A172 (cell line): ENCODE results near the gene B4GALT3. TPM values are rescaled to one million over a fixed set of nuclear protein-coding genes. Genes with fewer than 3 reads are reported as not detected.
"Not testable (repeated sequence)": the region's sequence is repeated elsewhere in the genome, so short reads cannot be mapped to it uniquely, and the experiment has no call there.

ENCODE experiments used
- DNase-seq: peaks from one replicate; pipeline ENCODE4 v3.0.0-alpha.2; 2015; ENCODE audit warnings: low spot score
- total RNA-seq: library from RNA; depleted of rRNA; stranded (reverse); fragments of >200 nt; shearing (Covaris generic); gene quantifications from 2 replicates; pipeline ENCODE4 v1.2.3, GENCODE V29; 2014; rRNA removed

B4GALT3 gene
- 59.5 and 61.1 TPM in 2 replicates for total RNA-seq

DNA sequence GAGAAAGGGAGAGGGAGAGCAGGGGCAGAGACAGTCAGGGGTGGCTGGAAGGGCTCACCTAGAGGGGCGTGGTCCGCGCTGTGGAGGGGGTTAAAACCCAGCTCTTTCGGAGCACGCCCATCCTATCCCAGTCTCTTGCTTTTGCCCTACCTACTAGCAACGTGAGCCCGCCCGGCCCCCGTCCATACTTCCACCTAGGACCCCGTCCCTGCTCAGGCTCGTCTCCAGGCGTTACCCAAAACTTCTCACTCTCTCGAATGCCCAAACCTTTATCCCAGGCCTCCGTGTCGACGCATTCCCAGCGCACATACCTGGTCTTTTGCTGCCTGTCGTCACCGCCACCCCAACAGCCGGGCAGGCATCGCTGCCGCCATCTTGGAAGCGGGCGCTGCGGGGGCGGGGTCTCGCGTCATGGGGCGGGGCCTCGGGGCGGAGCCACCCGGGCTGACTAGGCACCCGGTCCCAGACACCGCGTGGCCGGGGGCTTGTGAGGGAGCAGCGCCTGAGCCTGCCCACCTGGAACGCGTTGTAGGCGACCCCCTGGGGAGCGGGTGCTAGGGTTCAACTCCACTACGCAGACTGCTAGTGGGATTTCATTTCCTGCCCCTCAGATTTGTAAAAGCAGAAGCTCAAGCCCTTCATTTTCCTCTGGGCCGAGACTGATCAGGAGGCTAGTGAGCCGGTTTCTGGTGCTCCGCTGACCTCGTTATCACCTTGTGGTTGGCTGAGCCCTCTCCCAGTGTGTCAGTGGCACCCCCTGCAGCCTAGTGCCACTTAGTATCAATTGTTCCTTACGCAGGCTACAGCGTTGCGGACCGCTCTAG, at the start of gene B4GALT3:
B4GALT3 (minus strand) TSS at position 396 of the 824 bp plus-strand sequence. CDS start 1,447 bp downstream, outside the sequence.
- DNase-seq, result peak; percentile 77

- DNase-seq, result no peak
These were observed 49.5 kb upstream of the B4GALT3 start for GRCh38 chr1:161226759-161227158.

- DNase-seq, result no peak
These were observed 49.0 kb upstream of the B4GALT3 start for GRCh38 chr1:161226320-161226711.

DNA sequence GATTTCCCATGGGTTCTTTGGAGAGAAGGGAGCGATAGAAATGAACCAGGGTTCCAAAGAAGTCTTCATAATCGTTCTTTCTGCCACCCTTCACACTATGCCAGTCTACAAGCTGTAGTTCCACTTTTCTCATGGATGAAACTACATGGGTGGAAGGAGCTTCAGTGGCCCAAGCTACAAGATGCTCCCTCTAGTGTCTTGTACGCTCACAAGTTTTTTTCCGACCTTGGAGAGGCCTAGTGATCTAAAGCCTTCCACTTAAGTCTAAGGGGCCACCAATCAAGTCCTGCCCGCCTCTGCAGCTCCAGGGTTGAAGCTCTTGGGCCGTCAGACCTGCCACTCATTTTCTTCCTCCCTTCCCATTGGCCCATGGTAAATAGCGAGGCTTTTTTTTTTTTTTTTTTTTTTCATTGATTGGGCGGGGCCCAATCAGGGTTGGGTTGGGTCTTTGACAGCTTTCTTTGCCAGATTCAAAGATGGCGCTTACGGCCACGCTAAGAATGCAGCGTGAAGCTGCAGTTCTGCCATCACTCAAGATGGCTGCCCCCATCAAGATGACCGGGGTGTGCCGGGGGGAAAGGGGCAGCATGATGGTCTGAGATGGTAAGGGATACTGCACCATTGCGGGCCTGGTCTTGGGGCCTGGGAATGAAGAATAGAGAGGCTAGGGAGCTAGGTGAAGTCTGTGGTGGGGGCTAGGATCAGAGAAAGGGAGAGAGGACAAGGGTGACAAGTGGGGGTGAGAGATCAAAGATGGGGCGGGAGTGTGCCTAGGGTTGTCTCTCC, 48.4 kb upstream of the B4GALT3 start, which contains the start of gene TOMM40L:
TOMM40L (plus strand) TSS at position 527 of the 786 bp plus-strand sequence. CDS start 430 bp downstream, outside the sequence.
- peak; percentile 100 for DNase-seq

DNA sequence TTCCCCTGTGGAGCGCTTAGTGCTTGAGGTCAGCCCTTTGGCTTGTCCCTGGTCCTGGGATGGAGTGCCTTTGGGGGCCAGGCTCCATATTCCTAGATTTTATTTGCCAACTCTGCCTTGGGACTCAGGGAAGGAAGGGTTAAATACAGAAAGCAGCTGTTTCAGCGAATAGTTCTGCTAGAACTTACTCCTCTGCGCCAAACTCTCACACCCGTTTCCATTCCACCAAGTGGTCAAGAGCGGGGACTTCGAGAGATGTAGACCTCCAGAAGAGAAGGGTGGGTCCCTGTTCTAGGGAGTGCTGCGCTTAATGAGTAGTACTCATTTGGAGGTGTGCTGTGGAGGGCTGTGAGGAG, 47.8 kb upstream of the B4GALT3 start:
- DNase-seq, result no peak

- DNase-seq, result not testable (repeated sequence)
These were observed 47.4 kb upstream of the B4GALT3 start for GRCh38 chr1:161224695-161225087.

- no peak for DNase-seq
These were observed 46.7 kb upstream of the B4GALT3 start for GRCh38 chr1:161223805-161224694.

DNA sequence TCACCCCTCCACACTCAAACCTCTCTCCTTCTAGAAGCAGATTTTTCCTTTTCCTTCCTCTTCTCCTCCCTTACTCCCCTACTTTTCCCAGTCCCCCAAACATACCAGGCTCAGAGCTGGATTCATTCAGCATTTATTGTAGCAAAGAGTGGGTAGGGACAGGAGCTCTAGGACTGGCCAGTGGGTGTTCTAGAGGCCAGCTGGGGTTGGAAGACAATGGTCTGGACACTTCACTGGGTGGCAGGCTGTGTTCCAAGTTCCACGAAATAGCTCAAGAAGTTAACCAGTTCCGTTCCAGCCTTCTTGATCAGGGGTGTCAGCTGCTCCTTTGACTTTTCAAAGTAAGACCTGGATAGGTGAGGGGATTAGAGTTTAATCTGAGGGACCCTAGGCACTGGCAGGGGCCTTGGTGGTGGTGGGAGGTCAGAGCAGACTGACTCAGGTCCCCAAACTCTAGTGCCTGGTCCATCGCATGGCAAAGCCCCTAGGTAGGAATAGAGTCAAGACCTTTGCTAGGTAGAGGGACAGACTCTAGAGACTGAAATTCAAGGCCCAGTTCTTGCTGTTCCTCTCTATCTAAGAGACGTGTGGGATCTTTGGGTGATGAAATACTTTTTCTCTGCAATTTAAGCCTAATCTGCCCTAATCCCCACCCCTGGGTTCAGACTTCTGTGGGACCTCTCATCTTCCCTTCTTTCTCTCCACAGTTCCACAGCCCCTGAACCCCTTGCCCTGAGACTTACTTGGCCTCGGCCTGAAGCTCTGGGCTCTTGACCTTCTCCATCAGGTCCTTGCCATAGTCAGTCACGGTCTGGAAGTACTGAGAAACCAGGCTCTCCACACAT, 45.1 kb upstream of the B4GALT3 start:
- no peak for DNase-seq

GRCh38 chr1:161220002-161220401, 42.7 kb upstream of the B4GALT3 start:
- no peak for DNase-seq

- no peak for DNase-seq
These were observed 42.0 kb upstream of the B4GALT3 start for GRCh38 chr1:161219078-161219892.

GRCh38 chr1:161218301-161219077, 41.2 kb upstream of the B4GALT3 start:
- no peak for DNase-seq

GRCh38 chr1:161217831-161218230, 40.5 kb upstream of the B4GALT3 start:
- DNase-seq, result no peak

DNA sequence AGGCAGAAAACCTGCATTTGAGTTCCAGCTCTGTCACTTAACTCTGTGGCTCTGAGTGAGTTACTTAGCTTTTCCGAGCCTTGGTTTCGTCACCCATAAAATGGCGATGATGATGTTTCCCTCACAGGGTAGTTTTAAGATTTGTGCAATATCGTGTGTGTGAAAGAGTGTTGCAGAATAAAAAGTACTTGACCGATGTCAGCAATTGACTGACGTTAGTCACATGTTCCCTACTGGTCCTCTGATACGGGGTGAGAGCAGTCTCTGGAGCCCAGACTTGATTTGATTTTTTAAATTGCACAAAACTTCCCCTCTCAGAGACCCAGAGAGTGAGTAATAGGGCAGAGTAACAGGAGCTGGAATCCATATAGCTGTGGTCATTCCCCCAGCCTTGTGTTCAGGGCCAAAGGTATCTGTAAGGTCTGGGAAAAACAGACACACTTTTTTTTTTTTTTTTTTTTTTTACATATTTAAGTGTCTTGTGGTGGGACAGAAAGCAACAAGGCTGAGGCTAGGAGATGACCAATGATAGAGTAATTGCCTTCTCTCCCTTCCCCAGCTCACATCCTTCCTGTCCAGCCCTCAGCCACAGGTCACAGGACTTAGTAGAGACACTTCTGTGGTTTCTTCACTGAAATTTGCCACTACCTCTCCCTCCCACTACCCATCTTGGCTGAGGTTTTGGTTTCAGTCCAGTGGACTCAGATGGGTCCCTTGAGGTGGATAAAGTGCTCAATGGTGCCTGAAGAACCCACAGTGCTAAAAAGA, 39.8 kb upstream of the B4GALT3 start:
- peak; percentile 73 for DNase-seq

GRCh38 chr1:161215076-161215475, 37.8 kb upstream of the B4GALT3 start, which contains the start of gene FCER1G:
FCER1G (plus strand) TSS chr1:161215295; CDS start chr1:161215322, 27 bp downstream.
- DNase-seq, result no peak

DNA sequence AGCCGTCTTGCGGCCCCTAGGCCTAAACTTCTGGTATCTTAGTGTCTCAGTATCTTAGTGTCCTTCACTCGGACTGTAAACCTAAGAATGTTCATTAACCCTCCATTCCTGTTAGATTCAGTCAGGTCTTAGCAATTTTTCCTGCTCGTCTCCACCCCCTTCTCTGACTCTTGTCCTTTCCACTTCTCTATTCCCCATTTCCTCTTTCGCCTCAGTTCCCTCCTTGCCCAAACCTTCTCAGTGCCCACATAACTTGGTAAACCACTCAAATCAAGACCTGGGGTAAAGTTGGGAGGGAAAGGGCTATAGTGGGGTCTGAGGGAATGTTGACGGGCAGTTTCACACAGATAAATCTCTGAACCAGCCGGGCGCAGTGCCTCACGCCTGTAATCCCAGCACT, 37.1 kb upstream of the B4GALT3 start:
- DNase-seq, result no peak

DNA sequence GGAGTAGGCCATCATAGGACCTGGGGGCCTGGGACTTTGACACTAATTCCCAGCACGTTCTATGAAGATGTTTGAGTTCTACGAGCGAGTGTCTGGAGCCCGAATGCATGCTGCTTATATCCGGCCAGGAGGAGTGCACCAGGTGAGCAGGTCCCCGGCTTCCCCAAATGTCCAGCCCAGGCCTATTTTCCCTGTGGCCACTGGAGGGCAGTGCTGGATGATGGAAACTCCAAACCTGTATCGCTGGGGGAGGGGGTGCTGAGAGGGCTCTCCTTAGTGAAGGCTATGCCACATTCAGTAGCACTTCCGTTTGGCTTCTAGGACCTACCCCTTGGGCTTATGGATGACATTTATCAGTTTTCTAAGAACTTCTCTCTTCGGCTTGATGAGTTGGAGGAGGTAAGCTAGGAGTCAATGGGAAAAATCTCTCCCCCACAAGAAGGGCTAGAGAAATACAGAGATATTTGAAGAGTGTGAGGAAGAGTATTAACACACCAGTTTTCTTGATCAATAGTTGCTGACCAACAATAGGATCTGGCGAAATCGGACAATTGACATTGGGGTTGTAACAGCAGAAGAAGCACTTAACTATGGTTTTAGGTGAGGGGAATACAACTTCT, 32.6 kb upstream of the B4GALT3 start:
- peak; percentile 83 for DNase-seq

DNA sequence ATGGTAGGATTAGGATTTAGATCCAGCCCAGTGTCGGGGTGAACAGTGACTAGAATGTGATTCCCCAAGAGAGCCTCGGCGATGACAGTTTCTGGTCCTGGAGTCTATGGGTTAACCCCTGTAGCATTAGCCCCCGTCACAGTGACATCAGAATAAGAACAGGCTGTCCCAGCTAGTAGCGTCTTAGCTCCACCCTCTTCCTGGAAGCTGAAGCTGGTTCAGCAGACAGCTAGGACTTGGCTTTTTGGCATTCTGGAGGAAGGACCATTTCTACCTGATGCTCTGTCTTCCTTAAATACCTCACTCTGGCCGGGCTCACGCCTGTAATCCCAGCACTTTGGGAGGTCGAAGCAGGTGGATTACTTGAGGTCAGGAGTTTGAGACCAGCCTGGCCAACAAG, 29.9 kb upstream of the B4GALT3 start:
- no peak for DNase-seq
